ENCODE data around the gene PDE1C.

- TF ChIP-seq EZH2 (IDR thresholded peaks at IDR 0.05; ENCODE audit: insufficient read depth, poor library complexity, severe bottlenecking) (no peak), EZH2phosphoT487 (IDR thresholded peaks at IDR 0.05; ENCODE audit: insufficient read depth, low read depth) (no peak)
Observed at GRCh38 chr7:32018845-32019578, 51.2 kb downstream of the PDE1C start.

Data from GM23248 (cell line).